Sciatic nerve (tissue), 2 donors: Measurements from ENCODE around the gene TCF3. TPM values are rescaled to one million over a fixed set of nuclear protein-coding genes. Genes with fewer than 3 reads are reported as not detected.

Experiments used
- ATAC-seq: fragments of 200-7000 bp; cut with Tn5 transposase; one replicate; pipeline ENCODE4 v1.9.1; 2020; ENCODE audit warnings: mild to moderate bottlenecking, moderate library complexity
- DNase-seq: peaks from one replicate; pipeline ENCODE4 v3.0.0-alpha.2; 2020; ENCODE audit warnings: low spot score
- intact Hi-C: fragments of 100-400 bp; cut with DNase I; formaldehyde crosslinking; loops from one replicate; pipeline ENCODE4 v1.14.2; 2022
- total RNA-seq: library from RNA; stranded (reverse); fragmentation: NEBNext Ultra II Directional; extraction: Animal tissue kit (Norgen Biotek cat#: 25700); gene quantifications from one replicate; pipeline ENCODE4 v1.2.1, GENCODE V29; 2021
- donor health status: DM: no; HTN: no; CAD: no.
- donor health status: DM: no; HTN: no; CAD: no.

TCF3 gene
- total RNA-seq, 1 donor from 2014 or later: 48.7 TPM

DNA sequence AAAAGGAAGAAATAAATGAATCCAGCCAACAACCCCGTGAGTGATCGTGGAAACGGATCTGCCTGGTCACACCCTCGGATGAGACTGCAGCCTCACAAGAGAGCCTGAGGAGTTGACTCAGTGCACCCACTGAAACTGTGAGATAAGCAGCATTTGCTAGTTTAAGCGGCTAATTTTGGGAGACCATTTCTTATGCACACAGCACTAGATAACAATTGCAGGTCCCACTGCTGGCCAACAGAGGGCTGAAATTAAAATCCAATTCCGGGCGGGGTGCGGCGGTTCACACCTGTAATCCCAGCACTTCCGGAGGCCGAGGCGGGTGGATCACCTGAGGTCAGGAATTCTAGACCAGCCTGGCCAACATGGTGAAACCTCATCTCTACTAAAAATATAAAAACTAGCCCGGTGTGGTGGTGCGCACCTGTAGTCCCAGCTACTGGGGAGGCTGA is 50.8 kb downstream of the TCF3 start:
- ATAC-seq (no peak), DNase-seq (no peak)
- intact Hi-C loops: no loop called here

DNA sequence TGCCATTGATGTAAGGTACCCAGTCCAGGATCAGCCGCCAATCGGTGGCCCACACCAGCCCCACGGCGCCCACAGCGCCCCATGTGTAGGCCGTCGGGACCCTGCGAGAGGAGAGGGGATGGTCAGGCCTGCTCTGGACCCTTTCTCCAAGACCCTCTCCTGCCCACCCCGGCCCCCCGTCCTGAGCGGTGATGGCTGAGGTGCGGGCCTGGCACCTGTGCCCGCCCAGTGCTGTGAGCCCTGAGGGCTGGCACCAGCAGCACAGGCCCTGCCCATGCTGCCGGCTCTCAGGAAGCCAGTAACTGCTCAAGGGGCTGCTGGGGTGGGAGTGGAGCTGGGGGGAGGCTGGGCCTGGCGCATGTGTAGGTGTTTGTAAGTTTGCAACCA is 53.0 kb downstream of the TCF3 start:
- ATAC-seq (no peak), DNase-seq (no peak)
- intact Hi-C loops: no loop called here

DNA sequence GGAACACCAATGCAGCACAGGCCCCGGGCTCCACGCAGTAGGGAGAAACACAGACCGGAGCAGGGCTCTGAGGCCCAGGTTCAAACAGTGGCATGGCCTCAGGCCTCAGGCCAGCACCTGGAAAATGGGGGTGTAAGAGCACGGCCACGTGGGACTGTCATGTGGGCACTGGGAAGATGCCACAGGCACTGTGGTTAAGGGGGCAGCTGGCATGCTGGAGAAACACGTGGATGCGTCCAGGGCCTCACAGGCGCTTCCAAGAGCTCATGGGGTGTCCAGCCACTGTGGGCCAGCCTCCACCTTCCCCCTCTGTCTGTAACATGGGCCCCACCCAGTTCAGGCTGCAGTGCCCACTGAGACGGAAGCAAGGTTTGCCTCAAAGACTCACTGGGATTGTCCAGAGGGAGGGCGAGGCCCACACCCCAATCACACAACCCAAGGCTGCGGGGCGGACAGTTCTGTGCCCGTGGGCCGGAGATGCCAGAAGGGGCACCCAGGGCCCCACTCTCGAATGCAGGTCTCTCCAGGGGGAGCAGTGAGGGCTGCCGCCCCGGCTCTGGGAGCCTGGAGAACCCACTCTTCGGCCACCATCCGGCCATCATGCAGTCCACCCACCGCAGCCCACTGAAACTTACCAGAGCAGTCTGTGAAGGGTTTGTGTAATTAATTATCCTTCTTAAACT is 53.5 kb downstream of the TCF3 start:
- ATAC-seq (no peak), DNase-seq (no peak)
- intact Hi-C loops: no loop called here

DNA sequence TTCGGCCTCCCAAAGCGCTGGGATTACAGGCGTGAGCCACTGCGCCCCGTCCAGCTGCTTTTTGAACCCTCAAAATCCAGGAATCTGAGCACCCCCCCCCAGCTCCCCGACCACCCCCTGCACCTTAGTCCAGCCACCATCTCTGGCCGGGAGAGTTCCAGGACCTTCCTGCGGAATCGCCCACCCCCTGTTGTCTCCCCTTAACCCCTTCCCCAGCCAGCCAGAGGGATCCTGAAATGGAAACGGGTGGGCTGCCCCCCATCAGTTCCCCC is 59.0 kb downstream of the TCF3 start:
- DNase-seq: no peak
- ATAC-seq: no peak
- intact Hi-C loops: no loop called here

DNA sequence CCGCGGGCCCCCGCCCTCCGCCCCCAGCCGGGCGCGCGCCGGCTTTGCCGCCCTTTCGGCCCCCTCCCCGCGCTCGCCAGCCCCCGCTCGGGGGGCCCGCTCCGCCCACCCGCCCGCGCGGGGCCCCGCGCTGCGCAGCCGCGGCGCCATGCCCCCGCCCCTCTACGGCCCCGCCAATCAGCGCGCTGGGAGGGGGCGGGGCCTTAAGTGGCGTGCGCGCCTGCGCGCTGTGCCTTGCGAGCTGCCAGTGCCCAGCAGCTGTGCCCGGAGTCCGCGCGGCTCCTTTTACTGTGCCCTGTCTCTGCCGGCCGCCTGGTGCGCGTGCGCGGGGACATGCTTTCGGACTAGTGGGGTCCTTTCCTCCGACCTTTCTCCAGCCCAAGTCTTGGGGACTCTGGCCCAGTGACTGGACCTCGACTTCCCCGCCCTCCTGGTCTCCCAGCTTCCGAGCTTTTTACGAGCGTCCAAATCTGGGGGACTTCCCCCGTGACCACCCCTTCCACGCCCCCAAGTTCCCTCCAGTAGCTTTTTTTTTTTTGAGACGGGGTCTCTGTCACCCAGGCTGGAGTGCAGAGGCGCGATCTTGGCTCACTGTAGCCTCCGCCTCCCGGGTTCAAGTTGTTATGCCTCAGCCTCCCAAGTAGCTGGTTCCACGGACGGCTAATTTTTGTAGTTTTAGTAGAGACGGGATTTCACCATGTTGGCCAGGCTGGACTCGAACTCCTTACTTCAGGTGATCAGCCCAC is 59.5 kb downstream of the TCF3 start, which contains the start of gene MBD3:
TSS of gene MBD3 (minus strand) at position 111 of the 746 bp plus-strand sequence. CDS start 234 bp downstream, outside the sequence.
- ATAC-seq: peak; percentile 97
- intact Hi-C loops: no loop called here
- peak; percentile 94 for DNase-seq

DNA sequence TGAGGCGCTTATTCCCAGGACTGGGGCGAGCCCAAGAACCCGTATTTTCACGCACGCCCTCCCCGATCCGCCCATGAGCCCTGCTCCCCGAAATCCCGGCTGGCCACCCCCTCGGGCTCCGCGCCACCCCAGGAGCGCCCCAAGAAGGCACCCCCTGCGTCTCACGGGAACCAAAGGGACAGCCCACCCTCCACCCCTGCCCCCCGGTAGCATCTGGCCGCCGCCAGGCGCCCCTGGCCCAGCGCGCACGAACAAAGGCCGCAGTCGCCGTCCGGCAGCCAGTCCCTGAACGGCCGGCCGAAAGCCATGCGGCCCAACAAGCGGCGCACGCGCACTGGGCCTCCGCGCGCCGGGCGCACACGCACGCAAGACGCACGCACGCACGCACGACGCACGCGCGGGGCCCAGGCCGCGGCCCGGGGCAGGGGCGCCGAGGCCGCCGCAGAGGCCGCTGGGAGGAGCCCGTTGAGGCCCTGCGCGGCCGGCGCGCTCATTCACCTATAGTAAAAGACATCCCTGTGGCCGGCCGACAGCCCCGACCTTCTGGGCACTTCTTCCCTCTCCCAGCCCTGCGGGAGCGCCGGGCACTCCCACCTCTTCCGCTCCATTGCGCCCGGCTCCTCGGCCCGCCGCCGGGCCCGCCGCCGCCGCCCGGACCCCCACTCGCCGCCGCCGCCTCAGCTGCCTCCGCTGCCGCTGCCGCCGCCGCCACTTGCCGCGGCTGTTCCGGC is 60.2 kb downstream of the TCF3 start:
- peak; percentile 85 for ATAC-seq
- intact Hi-C loops: no loop called here
- DNase-seq: peak; percentile 89

DNA sequence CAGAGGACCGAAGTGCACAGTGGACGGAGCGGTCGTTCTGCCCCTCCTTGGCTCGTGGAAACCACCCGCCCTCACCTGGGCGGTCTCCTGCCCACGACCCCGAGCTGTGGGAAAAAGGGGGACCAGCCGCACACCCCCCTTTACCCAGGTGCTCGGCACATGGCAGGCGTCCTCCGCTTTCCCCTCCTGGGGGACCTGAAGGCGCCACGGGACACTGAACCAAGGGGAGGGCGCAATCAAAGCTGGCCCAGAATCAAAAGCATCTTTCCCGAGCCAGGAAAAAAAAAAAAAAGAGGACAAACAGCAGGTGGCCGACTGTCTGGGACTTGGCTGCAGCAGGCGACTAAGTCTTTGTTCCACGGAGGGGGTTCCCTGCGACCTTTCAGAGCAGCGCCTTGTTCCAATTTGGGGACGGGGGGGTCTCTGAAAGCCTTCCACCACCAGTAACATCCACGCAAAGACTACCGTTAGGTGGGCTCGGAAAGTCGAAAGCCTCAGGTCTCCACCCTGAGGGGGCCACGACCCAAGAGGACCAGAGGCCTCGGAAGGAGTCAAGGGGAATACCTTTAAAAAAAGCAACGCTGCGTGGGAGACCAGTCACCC is 60.9 kb downstream of the TCF3 start:
- ATAC-seq (no peak), DNase-seq (no peak)
- intact Hi-C loops: no loop called here

DNA sequence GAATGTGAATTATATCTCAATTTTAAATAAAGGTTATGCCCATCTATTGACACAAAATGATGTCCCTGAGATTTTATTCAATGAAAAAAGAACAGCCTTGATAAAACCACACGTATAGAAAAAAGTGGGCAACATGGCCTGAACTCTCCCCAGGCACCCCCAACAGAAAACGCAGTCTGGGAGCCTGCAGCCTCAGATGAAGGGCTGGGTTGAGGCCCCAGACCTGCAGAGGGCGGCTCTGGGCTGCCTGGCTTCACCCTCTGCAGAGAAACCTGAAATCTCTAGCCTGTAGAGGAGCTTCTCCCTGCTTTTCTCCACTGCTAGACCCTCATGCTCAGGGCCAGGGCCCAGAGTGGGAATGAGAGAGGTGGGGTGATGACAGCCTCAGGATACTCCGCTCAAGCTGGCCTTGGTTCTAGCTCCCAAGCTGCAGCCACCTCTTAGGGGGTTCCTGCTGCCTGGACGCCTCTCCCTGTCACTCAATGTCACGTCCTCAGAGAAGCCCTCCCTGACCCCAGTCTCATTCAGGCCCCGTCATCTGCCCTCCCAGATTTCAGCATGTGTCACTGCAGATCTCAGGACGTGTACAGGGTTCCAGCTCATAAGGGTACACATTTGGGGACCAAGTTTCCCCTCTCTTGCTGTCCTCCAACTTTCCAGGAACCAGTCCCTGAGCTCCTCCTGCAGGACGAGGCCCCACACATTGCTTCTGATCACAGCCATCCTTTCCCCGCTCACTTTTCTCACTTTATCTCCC is 61.6 kb downstream of the TCF3 start:
- ATAC-seq (no peak), DNase-seq (no peak)
- intact Hi-C loops: no loop called here

DNA sequence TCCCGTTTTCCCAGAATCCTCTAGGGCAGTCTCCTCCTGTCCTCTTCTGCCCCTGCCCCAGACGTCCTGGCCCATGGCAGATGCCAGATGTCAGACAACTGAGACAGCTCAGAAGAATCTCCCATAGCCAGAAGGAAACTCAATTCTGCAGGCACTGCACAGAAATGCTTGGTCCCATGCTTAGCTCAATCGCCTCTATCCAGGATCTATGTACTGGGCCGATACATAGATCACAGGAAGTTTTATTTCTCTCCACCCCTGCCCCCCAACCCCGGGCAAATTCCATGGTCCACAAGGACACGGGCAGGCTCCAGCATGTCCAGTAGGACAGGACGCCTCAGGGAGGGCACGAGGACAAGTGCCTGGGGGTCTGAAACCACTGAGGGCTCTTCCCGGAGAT is 64.5 kb downstream of the TCF3 start:
- no peak for DNase-seq
- intact Hi-C loops: no loop called here

DNA sequence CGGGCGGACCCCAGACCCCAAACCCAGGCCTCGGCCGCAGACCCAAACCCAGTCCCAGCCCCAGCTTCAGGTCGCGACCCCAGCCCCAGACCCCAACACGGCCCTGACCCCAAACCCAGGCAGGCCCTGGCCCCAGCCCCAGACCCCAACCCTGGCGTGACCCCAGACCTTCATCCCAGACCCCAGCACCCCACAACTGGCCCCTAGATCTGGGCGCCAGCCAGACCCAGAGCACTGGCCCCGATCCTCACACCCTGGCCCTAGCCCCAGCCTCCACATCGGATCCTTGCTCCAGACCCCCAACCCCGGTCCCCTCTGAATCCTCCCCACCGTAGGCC is 67.2 kb downstream of the TCF3 start:
- ATAC-seq: no peak
- intact Hi-C loops: no loop called here
- DNase-seq: no peak

More for the DNA sequence above, 64.5 kb downstream of the TCF3 start:
- no peak for ATAC-seq

DNA sequence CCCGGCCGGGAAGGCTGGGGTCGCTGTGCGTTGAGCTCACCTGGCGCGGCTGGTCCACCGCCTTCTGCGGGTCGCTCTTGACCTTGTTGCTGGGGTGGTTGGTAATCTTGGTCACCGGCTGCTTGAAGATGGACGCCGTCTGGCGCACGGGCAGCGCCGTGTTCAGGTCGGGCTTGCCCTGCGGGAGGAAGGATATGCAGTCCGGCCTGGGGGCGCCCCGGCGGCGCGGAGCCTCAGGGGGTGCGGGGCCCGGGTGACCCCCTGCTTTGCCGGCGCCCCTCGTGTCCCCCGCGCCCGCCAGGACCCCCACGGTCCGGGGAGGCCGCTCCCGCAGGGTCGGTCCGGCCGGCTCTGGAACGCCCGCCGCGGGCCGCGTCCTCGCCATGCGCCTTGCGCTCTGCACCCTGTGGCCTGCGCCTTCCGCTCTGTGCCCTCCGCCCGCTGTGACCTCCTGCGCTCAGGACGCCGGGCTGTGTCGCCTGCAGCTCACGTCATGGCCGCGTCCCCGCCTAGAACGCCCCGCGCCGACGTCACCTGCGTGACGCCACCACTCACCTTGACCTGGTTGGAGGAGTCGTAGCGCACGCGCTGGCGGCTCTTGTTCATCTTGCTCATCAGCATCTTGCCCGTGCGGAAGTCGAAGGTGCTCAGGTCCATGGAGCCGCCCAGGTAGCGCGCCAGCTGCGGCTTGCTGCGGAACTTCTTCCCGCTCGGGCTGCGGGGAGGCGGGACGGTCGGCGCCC is 67.7 kb downstream of the TCF3 start:
- intact Hi-C loops: no loop called here
- ATAC-seq: no peak
- DNase-seq: no peak

DNA sequence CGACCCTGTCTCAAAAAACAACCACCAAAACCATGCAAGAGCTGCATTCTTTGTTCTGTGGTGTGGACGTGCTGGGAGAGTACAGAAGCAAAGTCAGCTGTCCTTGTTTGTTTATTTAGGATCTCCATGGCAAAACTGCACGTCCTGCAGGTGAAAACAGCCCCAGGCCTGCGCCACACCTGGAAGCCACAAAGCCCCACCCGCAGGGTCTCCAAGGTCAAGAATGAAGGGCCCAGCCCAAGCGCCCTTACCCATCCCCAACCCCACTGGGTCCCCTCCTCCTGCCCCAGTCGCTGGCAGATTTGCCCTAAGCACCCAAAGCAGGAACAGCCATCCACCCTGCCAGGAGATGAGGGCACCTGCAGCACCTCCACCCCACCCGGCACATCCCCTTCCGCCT is 70.2 kb downstream of the TCF3 start:
- DNase-seq (no peak), ATAC-seq (no peak)
- intact Hi-C loops: no loop called here

DNA sequence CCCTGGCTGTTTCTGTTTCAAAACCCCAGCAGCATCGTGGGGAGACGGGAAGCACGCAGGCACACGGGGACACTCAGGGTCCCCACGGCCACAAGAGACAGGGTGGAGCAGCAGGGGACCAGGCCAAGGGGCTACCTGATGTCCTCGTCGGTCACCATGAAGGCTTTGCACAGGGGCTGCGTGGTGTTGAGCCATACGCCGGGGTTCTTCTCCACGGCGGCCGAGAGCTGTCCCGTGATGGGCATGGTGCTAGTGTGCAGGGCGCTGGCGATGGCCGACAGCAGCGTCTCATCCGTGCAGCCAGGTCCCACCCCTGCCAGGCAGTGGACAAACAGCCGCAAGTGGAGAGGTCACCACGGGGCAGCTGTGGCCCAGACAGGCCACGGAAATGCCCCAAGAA is 71.5 kb downstream of the TCF3 start:
- intact Hi-C loops: no loop called here

DNA sequence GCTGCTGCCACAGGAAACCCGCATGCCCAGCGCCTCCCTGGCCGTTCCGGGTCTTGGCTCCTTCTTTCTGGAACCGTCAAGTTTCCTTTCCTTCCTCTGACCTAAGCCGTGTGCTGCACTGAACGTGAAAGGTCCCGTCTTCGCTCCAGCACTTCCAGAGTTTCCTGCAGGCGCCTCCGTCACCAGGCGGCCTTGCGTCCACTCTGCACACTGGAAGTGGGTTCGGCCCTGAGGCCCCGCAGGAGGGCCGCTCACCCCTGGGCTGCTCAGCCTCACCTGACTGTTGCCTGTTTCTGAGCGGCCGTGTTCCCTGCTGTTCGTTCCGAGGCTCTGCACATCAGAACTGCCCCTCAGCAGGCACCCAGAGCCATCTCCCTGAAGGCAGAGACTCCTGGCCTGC is 72.0 kb downstream of the TCF3 start:
- intact Hi-C loops: no loop called here
- DNase-seq: no peak
- no peak for ATAC-seq

More for the DNA sequence above, 71.5 kb downstream of the TCF3 start:
- DNase-seq (no peak), ATAC-seq (no peak)

DNA sequence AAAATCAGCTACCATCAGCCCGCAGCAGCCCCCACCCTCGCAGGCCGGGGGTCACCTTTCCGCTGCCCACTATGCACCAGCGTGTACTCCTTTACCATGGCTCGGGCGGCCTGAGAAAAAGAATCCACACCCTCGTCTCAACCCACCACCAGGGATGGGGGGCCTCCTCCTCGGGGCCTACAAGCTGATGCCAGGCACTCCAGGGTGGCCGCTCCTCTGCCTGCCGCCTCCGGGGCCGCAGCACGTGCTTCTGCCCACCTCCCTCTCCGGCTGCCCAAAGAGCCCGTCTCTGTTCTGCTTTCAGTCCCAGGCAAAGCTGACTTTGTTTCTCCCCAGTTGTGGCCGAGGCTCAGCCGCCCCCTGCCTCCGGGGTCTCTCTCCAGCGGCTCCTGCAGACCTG is 73.2 kb downstream of the TCF3 start:
- ATAC-seq (no peak), DNase-seq (no peak)
- intact Hi-C loops: no loop called here

DNA sequence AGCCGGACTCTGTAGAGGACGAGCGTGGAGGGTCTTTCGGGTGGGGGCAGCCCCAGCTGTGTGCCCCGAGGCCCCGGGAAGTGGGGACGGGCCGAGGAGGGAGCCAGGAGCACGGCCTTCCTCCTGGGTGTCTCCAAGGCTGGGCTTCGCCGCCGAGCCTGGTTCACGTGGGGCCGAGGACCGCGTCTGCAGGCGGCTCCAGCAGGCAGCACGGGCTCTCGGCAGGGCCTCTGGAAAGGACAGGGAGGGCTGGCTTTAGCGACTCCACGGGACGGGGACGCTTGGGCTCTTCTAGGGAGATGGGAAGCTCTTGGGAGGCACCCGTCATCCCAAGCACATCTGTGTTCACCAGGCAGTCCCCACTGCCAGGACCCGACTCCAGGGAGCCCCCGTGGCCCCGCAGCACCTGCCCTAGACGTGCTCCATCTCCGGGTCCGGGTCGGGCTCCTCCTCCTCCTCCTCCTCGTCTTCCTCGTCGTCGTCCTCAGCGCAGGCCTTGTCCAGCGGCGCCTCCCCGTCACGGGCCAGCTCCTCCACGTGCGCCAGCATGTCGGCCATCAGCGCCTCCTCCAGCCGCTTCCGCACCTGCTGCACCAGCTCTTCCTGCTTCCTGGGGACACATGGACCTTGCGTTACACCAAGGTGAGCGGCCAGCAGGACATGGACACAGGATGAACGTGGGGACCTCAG is 74.3 kb downstream of the TCF3 start:
- intact Hi-C loops: no loop called here
- DNase-seq (no peak), ATAC-seq (no peak)

DNA sequence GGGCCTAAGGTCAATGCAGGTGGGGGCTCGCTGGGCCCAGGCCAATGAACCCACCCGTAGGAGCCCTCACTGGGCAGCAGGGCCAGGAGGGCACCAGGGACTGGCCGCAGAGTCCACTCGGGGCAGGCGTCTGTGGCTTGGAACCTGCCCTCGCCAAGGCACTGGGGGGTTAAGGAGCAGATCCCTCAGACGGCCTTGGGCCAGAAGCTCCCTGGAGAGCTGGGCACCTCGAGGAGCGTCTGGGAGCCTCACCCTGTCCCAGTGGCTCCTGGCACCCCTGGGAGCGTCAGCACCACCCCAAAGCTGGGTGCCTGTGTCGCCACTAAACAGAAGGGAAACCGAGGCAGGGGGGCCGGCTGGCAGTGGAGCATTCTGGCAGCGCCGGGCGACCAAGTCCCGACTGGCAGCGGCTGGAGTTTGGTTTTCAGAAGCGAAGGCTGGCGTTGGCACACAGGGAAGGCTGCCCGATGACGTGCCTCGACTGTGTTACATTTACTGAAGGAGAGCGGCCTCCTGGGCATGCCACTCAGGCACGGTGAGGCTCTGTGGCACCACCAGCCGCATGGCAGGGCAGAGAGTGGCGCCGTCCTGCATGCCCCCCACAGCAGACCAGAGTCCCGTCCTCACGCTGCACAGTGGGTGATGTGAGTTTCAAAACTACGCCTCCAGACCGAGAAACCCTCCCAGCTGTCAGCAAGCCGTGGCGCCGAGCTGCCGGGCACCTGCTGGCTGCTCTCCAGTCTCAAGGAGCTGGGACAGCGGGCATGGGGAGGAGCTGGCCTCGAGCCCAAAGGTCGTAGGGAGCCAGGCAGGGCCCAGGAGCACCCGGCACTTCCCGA is 75.1 kb downstream of the TCF3 start:
- intact Hi-C loops: no loop called here
- DNase-seq (no peak), ATAC-seq (no peak)
